ENCODE results near the gene CCDC192. TPM values are rescaled to one million over a fixed set of nuclear protein-coding genes. Genes with fewer than 3 reads are reported as not detected.

Gene CCDC192
- total RNA-seq, 1 donor from 2014 or later, result not detected

DNA sequence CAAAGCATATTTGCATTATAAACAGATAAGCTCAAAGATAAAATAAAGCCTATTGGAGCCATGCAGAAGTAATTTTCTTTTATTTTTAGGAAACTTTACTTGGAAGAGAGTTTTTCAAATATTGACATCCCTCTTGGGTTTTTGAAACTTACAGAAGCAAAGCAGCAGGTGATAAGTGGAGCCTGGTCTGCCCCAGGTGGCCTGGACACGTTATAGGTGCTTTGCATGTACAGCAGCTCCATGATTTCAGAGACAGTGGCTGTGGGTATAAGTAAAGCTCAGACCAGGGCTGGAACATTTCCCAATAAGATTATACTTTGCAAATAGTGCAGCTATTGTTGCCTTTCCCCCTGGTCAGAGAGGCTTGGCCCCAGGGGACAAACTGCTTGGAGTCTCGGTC lies 51.5 kb downstream of the CCDC192 start:
- Histone ChIP-seq H3K4me3 (no peak overlapping the region), H3K36me3 (no peaks in the 10 kb centered on the region), H3K4me1 (no peaks in the 10 kb centered on the region), H3K27me3 (no peaks in the 10 kb centered on the region), H3K27ac (no peak overlapping the region), H3K9me3 (no peaks in the 10 kb centered on the region)
- TF ChIP-seq POLR2AphosphoS5 (IDR thresholded peaks at IDR 0.05; ENCODE audit: insufficient read depth in 1 of 2, low read depth in 1 of 2), result no peak
- TF ChIP-seq, protein P1, sequence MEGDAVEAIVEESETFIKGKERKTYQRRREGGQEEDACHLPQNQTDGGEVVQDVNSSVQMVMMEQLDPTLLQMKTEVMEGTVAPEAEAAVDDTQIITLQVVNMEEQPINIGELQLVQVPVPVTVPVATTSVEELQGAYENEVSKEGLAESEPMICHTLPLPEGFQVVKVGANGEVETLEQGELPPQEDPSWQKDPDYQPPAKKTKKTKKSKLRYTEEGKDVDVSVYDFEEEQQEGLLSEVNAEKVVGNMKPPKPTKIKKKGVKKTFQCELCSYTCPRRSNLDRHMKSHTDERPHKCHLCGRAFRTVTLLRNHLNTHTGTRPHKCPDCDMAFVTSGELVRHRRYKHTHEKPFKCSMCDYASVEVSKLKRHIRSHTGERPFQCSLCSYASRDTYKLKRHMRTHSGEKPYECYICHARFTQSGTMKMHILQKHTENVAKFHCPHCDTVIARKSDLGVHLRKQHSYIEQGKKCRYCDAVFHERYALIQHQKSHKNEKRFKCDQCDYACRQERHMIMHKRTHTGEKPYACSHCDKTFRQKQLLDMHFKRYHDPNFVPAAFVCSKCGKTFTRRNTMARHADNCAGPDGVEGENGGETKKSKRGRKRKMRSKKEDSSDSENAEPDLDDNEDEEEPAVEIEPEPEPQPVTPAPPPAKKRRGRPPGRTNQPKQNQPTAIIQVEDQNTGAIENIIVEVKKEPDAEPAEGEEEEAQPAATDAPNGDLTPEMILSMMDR (IDR thresholded peaks at IDR 0.05), result no peak
- TF ChIP-seq POLR2A (IDR thresholded peaks at IDR 0.05), result no peak
- no peak for DNase-seq (ENCODE audit: extremely low spot score in 2 of 2)
- intact Hi-C loops (cut with DNase I), result loop anchor here (10.0 kb wide), 1 partner anchor 450 kb away; no protein-coding TSS in a partner anchor

DNA sequence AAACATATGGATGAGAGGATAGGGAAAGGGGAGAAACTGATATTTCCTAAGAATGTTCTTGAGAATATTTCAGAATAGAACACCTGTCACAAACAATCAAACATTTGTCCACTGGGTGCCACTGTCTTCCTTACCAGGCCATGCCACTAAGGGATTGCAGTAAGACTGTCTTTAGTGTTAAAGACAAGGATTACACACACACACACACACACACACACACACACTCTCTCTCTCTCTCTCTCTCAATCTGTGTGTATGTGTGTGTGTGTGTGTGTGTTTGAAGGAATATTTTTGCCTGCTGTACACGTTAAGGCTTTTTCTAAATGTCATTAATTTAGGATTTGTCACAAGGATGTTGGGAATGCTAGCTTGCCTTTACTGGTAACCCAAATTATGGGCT lies 54.4 kb downstream of the CCDC192 start:
- no peaks in the 10 kb centered on the region for H3K27me3 ChIP-seq
- H3K36me3 ChIP-seq, result no peaks in the 10 kb centered on the region
- no peak overlapping the region for H3K4me3 ChIP-seq
- H3K27ac ChIP-seq, result no peak overlapping the region
- intact Hi-C loops (cut with DNase I), result loop anchor here (10.0 kb wide), 1 partner anchor 447 kb away; no protein-coding TSS in a partner anchor
- no peaks in the 10 kb centered on the region for H3K4me1 ChIP-seq
- no peaks in the 10 kb centered on the region for H3K9me3 ChIP-seq
- no peak for DNase-seq (ENCODE audit: extremely low spot score in 2 of 2)
- TF ChIP-seq, protein P1 (IDR thresholded peaks at IDR 0.05), result peak in 1 of 3 experiments; percentile 19
- TF ChIP-seq POLR2AphosphoS5 (IDR thresholded peaks at IDR 0.05; ENCODE audit: insufficient read depth in 1 of 2, low read depth in 1 of 2), result no peak
- no peak for TF ChIP-seq POLR2A (IDR thresholded peaks at IDR 0.05)

- Histone ChIP-seq H3K9me3 (no peaks in the 10 kb centered on the region), H3K4me3 (no peak overlapping the region), H3K4me1 (no peaks in the 10 kb centered on the region), H3K27me3 (no peaks in the 10 kb centered on the region), H3K36me3 (no peaks in the 10 kb centered on the region), H3K27ac (no peak overlapping the region)
- intact Hi-C loops (cut with DNase I), result loop anchor here (10.0 kb wide), 1 partner anchor 446 kb away; no protein-coding TSS in a partner anchor
- no peak for TF ChIP-seq POLR2AphosphoS5 (IDR thresholded peaks at IDR 0.05; ENCODE audit: insufficient read depth in 1 of 2, low read depth in 1 of 2)
- no peak for TF ChIP-seq POLR2A (IDR thresholded peaks at IDR 0.05)
- TF ChIP-seq, protein P1 (IDR thresholded peaks at IDR 0.05), result no peak
- DNase-seq (ENCODE audit: extremely low spot score in 2 of 2), result no peak
Observed at GRCh38 chr5:127758766-127759283, 55.6 kb downstream of the CCDC192 start.

GRCh38 chr5:127761869-127762268 lies 58.7 kb downstream of the CCDC192 start:
- intact Hi-C loops (cut with DNase I), result no loop called here
- Histone ChIP-seq H3K4me3 (no peak overlapping the region), H3K36me3 (no peaks in the 10 kb centered on the region), H3K9me3 (no peaks in the 10 kb centered on the region), H3K27me3 (no peaks in the 10 kb centered on the region), H3K4me1 (no peaks in the 10 kb centered on the region), H3K27ac (no peak overlapping the region)
- TF ChIP-seq POLR2AphosphoS5 (IDR thresholded peaks at IDR 0.05; ENCODE audit: insufficient read depth in 1 of 2, low read depth in 1 of 2), result no peak
- DNase-seq (ENCODE audit: extremely low spot score in 2 of 2), result no peak

- H3K27me3 ChIP-seq, result no peaks in the 10 kb centered on the region
- TF ChIP-seq POLR2AphosphoS5 (IDR thresholded peaks at IDR 0.05; ENCODE audit: insufficient read depth in 1 of 2, low read depth in 1 of 2) (no peak), POLR2A (IDR thresholded peaks at IDR 0.05) (no peak)
- TF ChIP-seq, protein P1 (IDR thresholded peaks at IDR 0.05), result no peak
- no peak for DNase-seq (ENCODE audit: extremely low spot score in 2 of 2)
- H3K27ac ChIP-seq, result no peak overlapping the region
- no peaks in the 10 kb centered on the region for H3K9me3 ChIP-seq
- H3K4me1 ChIP-seq, result no peaks in the 10 kb centered on the region
- no peak overlapping the region for H3K4me3 ChIP-seq
- intact Hi-C loops (cut with DNase I), result no loop called here
- no peaks in the 10 kb centered on the region for H3K36me3 ChIP-seq
Observed at GRCh38 chr5:127762412-127762811, 59.2 kb downstream of the CCDC192 start.

Measured in vagina (tissue), 2 donors.